ENCODE results near the gene SCN4B. TPM values are rescaled to one million over a fixed set of nuclear protein-coding genes. Genes with fewer than 3 reads are reported as not detected.

SCN4B gene
- total RNA-seq, 1 donor = under 0.01 TPM

DNA sequence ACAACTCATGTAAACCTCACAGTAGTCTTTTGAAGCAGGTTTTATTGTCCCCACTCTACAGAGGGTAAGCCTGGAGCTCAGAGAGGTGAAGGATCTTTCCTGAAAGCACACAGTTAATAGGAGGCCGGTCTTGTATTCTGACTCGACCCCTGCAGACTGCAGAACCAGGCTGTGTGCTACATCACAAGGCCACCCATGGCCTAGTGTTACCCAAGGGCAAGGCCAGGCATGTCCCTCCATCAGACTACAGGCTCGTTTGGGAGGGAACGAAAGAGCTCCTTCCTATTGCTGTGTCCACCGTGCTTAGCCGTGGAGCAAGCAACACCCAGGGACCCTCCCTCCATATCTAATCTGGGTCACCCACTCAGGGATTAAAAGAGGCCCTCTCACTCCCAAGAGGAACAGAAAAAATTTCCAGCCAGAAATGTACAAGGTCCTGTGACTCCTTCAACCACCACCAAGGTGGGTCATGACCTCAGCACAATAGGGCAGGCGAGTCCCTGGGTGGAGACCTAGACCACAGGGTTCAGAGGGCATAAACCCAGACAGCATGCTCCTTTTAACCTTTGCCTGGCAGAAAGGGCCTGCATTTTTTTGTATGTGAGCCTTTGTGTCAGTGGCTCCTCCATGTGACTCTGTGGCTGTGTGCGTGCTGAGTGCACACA, 59.6 kb downstream of the SCN4B start:
- no peak overlapping the region for H3K4me3 ChIP-seq (ENCODE audit: low read depth, low read length)
- TF ChIP-seq, protein P1, sequence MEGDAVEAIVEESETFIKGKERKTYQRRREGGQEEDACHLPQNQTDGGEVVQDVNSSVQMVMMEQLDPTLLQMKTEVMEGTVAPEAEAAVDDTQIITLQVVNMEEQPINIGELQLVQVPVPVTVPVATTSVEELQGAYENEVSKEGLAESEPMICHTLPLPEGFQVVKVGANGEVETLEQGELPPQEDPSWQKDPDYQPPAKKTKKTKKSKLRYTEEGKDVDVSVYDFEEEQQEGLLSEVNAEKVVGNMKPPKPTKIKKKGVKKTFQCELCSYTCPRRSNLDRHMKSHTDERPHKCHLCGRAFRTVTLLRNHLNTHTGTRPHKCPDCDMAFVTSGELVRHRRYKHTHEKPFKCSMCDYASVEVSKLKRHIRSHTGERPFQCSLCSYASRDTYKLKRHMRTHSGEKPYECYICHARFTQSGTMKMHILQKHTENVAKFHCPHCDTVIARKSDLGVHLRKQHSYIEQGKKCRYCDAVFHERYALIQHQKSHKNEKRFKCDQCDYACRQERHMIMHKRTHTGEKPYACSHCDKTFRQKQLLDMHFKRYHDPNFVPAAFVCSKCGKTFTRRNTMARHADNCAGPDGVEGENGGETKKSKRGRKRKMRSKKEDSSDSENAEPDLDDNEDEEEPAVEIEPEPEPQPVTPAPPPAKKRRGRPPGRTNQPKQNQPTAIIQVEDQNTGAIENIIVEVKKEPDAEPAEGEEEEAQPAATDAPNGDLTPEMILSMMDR (IDR thresholded peaks at IDR 0.05; ENCODE audit: insufficient read depth, low read length) = no peak
- no peak for DNase-seq (ENCODE audit: low read depth)

DNA sequence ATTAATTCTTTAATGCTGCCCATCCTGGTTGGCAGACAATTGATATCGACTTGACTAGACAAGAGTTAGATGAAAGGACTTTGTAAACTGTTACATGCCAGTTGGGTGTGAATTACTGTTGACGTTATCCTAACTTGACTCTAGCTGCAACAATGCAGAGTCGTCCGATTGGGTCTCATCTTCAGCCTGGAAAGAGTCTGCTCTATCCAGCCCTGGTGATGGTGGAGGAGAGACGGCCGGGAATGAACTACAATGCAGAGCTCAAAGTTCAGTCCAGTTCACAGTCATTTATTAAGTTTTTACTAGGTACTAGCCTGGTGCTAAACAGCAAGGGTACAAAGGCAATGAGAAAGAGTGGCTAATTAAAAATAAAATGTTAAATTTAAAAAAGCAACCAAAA, 60.9 kb downstream of the SCN4B start:
- no peak overlapping the region for H3K4me3 ChIP-seq (ENCODE audit: low read depth, low read length)
- TF ChIP-seq, protein P1 (IDR thresholded peaks at IDR 0.05; ENCODE audit: insufficient read depth, low read length) = no peak
- DNase-seq (ENCODE audit: low read depth) = no peak

DNA sequence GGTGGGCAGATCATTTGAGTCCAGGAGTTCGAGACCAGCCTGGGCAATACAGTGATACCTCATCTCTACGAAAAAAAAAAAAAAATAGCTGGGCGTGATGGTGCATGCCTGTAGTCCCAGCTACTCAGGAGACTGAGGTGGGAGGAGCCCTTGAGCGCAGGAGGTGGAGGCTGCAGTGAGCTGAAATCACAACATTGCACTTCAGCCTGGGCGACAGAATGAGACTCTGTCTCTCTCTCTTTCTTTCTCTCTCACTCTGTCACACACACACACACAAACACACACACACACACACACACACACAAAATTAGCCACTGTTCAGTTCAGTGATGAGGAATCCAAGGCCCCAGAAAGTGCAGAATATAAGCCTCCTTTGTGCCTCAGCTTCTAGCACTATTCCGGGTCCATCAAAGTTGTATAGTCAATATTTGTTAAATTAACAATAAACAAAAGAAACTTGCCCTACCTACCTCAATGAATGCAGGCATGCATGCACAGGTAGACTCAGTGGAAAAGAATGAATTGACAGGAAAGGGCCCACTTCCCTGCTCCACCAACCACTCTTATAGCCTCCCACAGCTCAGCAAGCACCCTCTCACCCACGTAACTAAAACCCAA, 62.0 kb downstream of the SCN4B start:
- DNase-seq (ENCODE audit: low read depth) = no peak
- H3K4me3 ChIP-seq (ENCODE audit: low read depth, low read length) = no peak overlapping the region
- TF ChIP-seq, protein P1 (IDR thresholded peaks at IDR 0.05; ENCODE audit: insufficient read depth, low read length) = no peak

- TF ChIP-seq, protein P1 (IDR thresholded peaks at IDR 0.05; ENCODE audit: insufficient read depth, low read length) = no peak
- no peak overlapping the region for H3K4me3 ChIP-seq (ENCODE audit: low read depth, low read length)
- no peak for DNase-seq (ENCODE audit: low read depth)
These were observed 64.1 kb downstream of the SCN4B start for GRCh38 chr11:118088531-118088930.

GRCh38 chr11:118087931-118088330, 64.7 kb downstream of the SCN4B start:
- DNase-seq (ENCODE audit: low read depth) = no peak
- TF ChIP-seq, protein P1 (IDR thresholded peaks at IDR 0.05; ENCODE audit: insufficient read depth, low read length) = no peak
- H3K4me3 ChIP-seq (ENCODE audit: low read depth, low read length) = no peak overlapping the region

- TF ChIP-seq, protein P1 (IDR thresholded peaks at IDR 0.05; ENCODE audit: insufficient read depth, low read length) = no peak
- DNase-seq (ENCODE audit: low read depth) = no peak
- no peak within 1 kb of the TSS for H3K4me3 ChIP-seq (ENCODE audit: low read depth, low read length)
These were observed 65.5 kb downstream of the SCN4B start, which contains the start of gene SMIM35 for GRCh38 chr11:118086913-118087768. Gene SMIM35, minus strand, starts transcription at chr11:118086963. Its CDS starts 206 bp downstream, at chr11:118086757.

Data from fibroblast of the aortic adventitia (primary cell).